NCI-H2196 treated with DMSO at 0.1 percent for 48 hours (cell line): ENCODE data around the gene AMOTL2.

Experiments used
- DNase-seq: peaks from one replicate; lab custom pipeline; 2025; ENCODE audit not compliant: unreplicated experiment; lab: John Stamatoyannopoulos, UW

AMOTL2 gene

GRCh38 chr3:134317106-134317947 lies 56.9 kb downstream of the AMOTL2 start:
- no peak for DNase-seq

GRCh38 chr3:134315286-134316106 lies 58.8 kb downstream of the AMOTL2 start:
- no peak for DNase-seq

- no peak for DNase-seq
Observed at GRCh38 chr3:134314588-134315285, 59.5 kb downstream of the AMOTL2 start.

GRCh38 chr3:134313847-134314587 lies 60.2 kb downstream of the AMOTL2 start:
- DNase-seq, result no peak

- no peak for DNase-seq
Observed at GRCh38 chr3:134312873-134313846, 61.1 kb downstream of the AMOTL2 start.

- no peak for DNase-seq
Observed at GRCh38 chr3:134312072-134312872, 62.0 kb downstream of the AMOTL2 start.

- no peak for DNase-seq
Observed at GRCh38 chr3:134311693-134312071, 62.6 kb downstream of the AMOTL2 start.

- DNase-seq, result no peak
Observed at GRCh38 chr3:134311265-134311664, 63.0 kb downstream of the AMOTL2 start.

- no peak for DNase-seq
Observed at GRCh38 chr3:134309987-134310700, 64.1 kb downstream of the AMOTL2 start.

GRCh38 chr3:134308350-134308891 lies 65.8 kb downstream of the AMOTL2 start:
- DNase-seq, result peak; percentile 82

- DNase-seq, result no peak
Observed at GRCh38 chr3:134307425-134307824, 66.8 kb downstream of the AMOTL2 start.

- no peak for DNase-seq
Observed at GRCh38 chr3:134306320-134306719, 67.9 kb downstream of the AMOTL2 start.
